Activated naive CD4-positive, alpha-beta T cell treated with anti-CD3 and anti-CD28 coated beads, Interleukin-2, amount 50 U/mL, for 72 hours (primary cell): ENCODE data around the gene AGMO. TPM values are rescaled to one million over a fixed set of nuclear protein-coding genes. Genes with fewer than 3 reads are reported as not detected.
"Not testable (repeated sequence)": the region's sequence is repeated elsewhere in the genome, so short reads cannot be mapped to it uniquely, and the experiment has no call there.

ENCODE experiments used
- ATAC-seq, 2 donors: fragments of 150-1000 bp; cut with Tn5 transposase; 2 replicates each; pipeline ENCODE4 v1.10.0; 2021; ENCODE audit warnings: mild to moderate bottlenecking in 2 of 2, moderate library complexity in 2 of 2
- DNase-seq, 2 donors: peaks; one replicate each; pipeline ENCODE4 v3.0.0; 2021 to 2022; ENCODE audit warnings: low spot score in 2 of 2
- H3K27ac Mint-ChIP-seq, 2 donors: one replicate each; pipeline ENCODE4 v1.8.0; 2022; ENCODE audit warnings: mild to moderate bottlenecking in 2 of 2, mixed read lengths in 2 of 2
- H3K36me3 Mint-ChIP-seq, 2 donors: one replicate each; pipeline ENCODE4 v1.8.0; 2022; ENCODE audit warnings: mixed read lengths in 2 of 2
- H3K9me3 Mint-ChIP-seq, 2 donors: one replicate each; pipeline ENCODE4 v1.8.0; 2022; ENCODE audit warnings: mixed read lengths in 2 of 2
- total RNA-seq, 2 donors: library from RNA; stranded (reverse); gene quantifications; one replicate each; pipeline ENCODE4 v1.2.3, GENCODE V29; 2022

AGMO gene
- total RNA-seq, 2 donors from 2014 or later, result not detected

- no peak for DNase-seq
Observed at GRCh38 chr7:15303357-15303756, 258.5 kb downstream of the AGMO start.

GRCh38 chr7:15300986-15301385 lies 260.8 kb downstream of the AGMO start:
- DNase-seq, H3K36me3 Mint-ChIP-seq, H3K27ac Mint-ChIP-seq, ATAC-seq: not testable (repeated sequence)
- peaks cover 5 to 12% of the 10 kb centered on the region in 2 donors for H3K9me3 Mint-ChIP-seq

More at GRCh38 chr7:15303357-15303756, 258.5 kb downstream of the AGMO start:
- no peak overlapping the region for H3K27ac Mint-ChIP-seq
- no peaks in the 10 kb centered on the region for H3K36me3 Mint-ChIP-seq
- ATAC-seq, result no peak
- H3K9me3 Mint-ChIP-seq, result peaks cover 0 to 9% of the 10 kb centered on the region in 2 donors

GRCh38 chr7:15292138-15292537 lies 269.7 kb downstream of the AGMO start:
- Mint-ChIP-seq H3K36me3 (no peaks in the 10 kb centered on the region), H3K9me3 (peaks cover 0 to 16% of the 10 kb centered on the region in 2 donors), H3K27ac (no peak overlapping the region)
- ATAC-seq (no peak), DNase-seq (no peak)

GRCh38 chr7:15291699-15292098 lies 270.1 kb downstream of the AGMO start:
- Mint-ChIP-seq H3K27ac (no peak overlapping the region), H3K36me3 (no peaks in the 10 kb centered on the region), H3K9me3 (peaks cover 2 to 12% of the 10 kb centered on the region in 2 donors)
- DNase-seq (no peak), ATAC-seq (no peak)

- DNase-seq (no peak), ATAC-seq (no peak)
- H3K9me3 Mint-ChIP-seq, result peaks cover 17 to 19% of the 10 kb centered on the region in 2 donors
- no peaks in the 10 kb centered on the region for H3K36me3 Mint-ChIP-seq
- H3K27ac Mint-ChIP-seq, result no peak overlapping the region
Observed at GRCh38 chr7:15288741-15289140, 273.1 kb downstream of the AGMO start.

GRCh38 chr7:15284396-15284795 lies 277.4 kb downstream of the AGMO start:
- no peak overlapping the region for H3K27ac Mint-ChIP-seq
- H3K9me3 Mint-ChIP-seq, result peaks cover 14 to 36% of the 10 kb centered on the region in 2 donors
- peaks cover 0 to 12% of the 10 kb centered on the region in 2 donors for H3K36me3 Mint-ChIP-seq
- ATAC-seq (no peak), DNase-seq (no peak)

GRCh38 chr7:15280078-15280733 lies 281.6 kb downstream of the AGMO start:
- DNase-seq (no peak), ATAC-seq (no peak)
- peaks cover 26 to 53% of the 10 kb centered on the region in 2 donors for H3K9me3 Mint-ChIP-seq

GRCh38 chr7:15279640-15280039 lies 282.2 kb downstream of the AGMO start:
- Mint-ChIP-seq H3K27ac (no peak overlapping the region), H3K36me3 (peaks cover 0 to 17% of the 10 kb centered on the region in 2 donors), H3K9me3 (peaks cover 30 to 48% of the 10 kb centered on the region in 2 donors)
- DNase-seq (no peak), ATAC-seq (no peak)

More at GRCh38 chr7:15280078-15280733, 281.6 kb downstream of the AGMO start:
- H3K27ac Mint-ChIP-seq, result no peak overlapping the region
- H3K36me3 Mint-ChIP-seq, result peaks cover 0 to 17% of the 10 kb centered on the region in 2 donors

- no peak for DNase-seq
- H3K27ac Mint-ChIP-seq, result no peak overlapping the region
- no peak for ATAC-seq
- H3K9me3 Mint-ChIP-seq, result peaks cover 26 to 35% of the 10 kb centered on the region in 2 donors
- no peaks in the 10 kb centered on the region for H3K36me3 Mint-ChIP-seq
Observed at GRCh38 chr7:15257689-15258088, 304.1 kb downstream of the AGMO start.

- Mint-ChIP-seq H3K27ac (no peak overlapping the region), H3K9me3 (peaks cover 23 to 29% of the 10 kb centered on the region in 2 donors), H3K36me3 (no peaks in the 10 kb centered on the region)
- ATAC-seq (no peak), DNase-seq (no peak)
Observed at GRCh38 chr7:15252181-15252580, 309.6 kb downstream of the AGMO start.

GRCh38 chr7:15248514-15248913 lies 313.3 kb downstream of the AGMO start:
- Mint-ChIP-seq H3K36me3 (no peaks in the 10 kb centered on the region), H3K27ac (no peak overlapping the region), H3K9me3 (peaks cover 17 to 29% of the 10 kb centered on the region in 2 donors)
- DNase-seq (no peak), ATAC-seq (no peak)

- no peak overlapping the region for H3K27ac Mint-ChIP-seq
- ATAC-seq (no peak), DNase-seq (no peak)
- no peaks in the 10 kb centered on the region for H3K36me3 Mint-ChIP-seq
- peaks cover 10 to 23% of the 10 kb centered on the region in 2 donors for H3K9me3 Mint-ChIP-seq
Observed at GRCh38 chr7:15245831-15246230, 316.0 kb downstream of the AGMO start.

GRCh38 chr7:15239801-15240200 lies 322.0 kb downstream of the AGMO start:
- Mint-ChIP-seq H3K36me3 (no peaks in the 10 kb centered on the region), H3K27ac (no peak overlapping the region), H3K9me3 (peaks cover 3 to 11% of the 10 kb centered on the region in 2 donors)
- no peak for DNase-seq
- ATAC-seq, result no peak

GRCh38 chr7:15236952-15237351 lies 324.9 kb downstream of the AGMO start:
- no peak for DNase-seq
- ATAC-seq, result no peak
- Mint-ChIP-seq H3K36me3 (no peaks in the 10 kb centered on the region), H3K9me3 (peaks cover 11 to 21% of the 10 kb centered on the region in 2 donors), H3K27ac (no peak overlapping the region)

- DNase-seq (no peak), ATAC-seq (no peak)
- Mint-ChIP-seq H3K27ac (no peak overlapping the region), H3K9me3 (peaks cover 10 to 23% of the 10 kb centered on the region in 2 donors), H3K36me3 (no peaks in the 10 kb centered on the region)
Observed at GRCh38 chr7:15234431-15234830, 327.4 kb downstream of the AGMO start.

- ATAC-seq, result no peak
- H3K36me3 Mint-ChIP-seq, result no peaks in the 10 kb centered on the region
- H3K27ac Mint-ChIP-seq, result no peak overlapping the region
- DNase-seq, result no peak
- peaks cover 23 to 24% of the 10 kb centered on the region in 2 donors for H3K9me3 Mint-ChIP-seq
Observed at GRCh38 chr7:15228831-15229230, 333.0 kb downstream of the AGMO start.

GRCh38 chr7:15225981-15226380 lies 335.8 kb downstream of the AGMO start:
- Mint-ChIP-seq H3K9me3 (peaks cover 9 to 17% of the 10 kb centered on the region in 2 donors), H3K36me3 (no peaks in the 10 kb centered on the region), H3K27ac (no peak overlapping the region)
- no peak for DNase-seq
- no peak for ATAC-seq

GRCh38 chr7:15219758-15220157 lies 342.1 kb downstream of the AGMO start:
- no peak overlapping the region for H3K27ac Mint-ChIP-seq
- ATAC-seq (no peak), DNase-seq (no peak)

More at GRCh38 chr7:15219758-15220157, 342.1 kb downstream of the AGMO start:
- Mint-ChIP-seq H3K36me3 (no peaks in the 10 kb centered on the region), H3K9me3 (peaks cover 6 to 18% of the 10 kb centered on the region in 2 donors)
